ENCODE data around the gene TDRKH. TPM values are rescaled to one million over a fixed set of nuclear protein-coding genes. Genes with fewer than 3 reads are reported as not detected.
"Not testable (repeated sequence)": the region's sequence is repeated elsewhere in the genome, so short reads cannot be mapped to it uniquely, and the experiment has no call there.

TDRKH gene
- total and polyA plus RNA-seq, 2 donors: 6.5 to 11.3 TPM

- peaks cover 0 to 22% of the 10 kb centered on the region in 2 donors for H3K4me1 ChIP-seq (ENCODE audit: control insufficient read depth in 2 of 2, insufficient read depth in 2 of 2, low read length in 2 of 2)
- WGBS: 83% methylated on average over 8 of the region's 8 CpGs
- H3K36me3 ChIP-seq (ENCODE audit: control insufficient read depth in 2 of 2, insufficient read depth in 2 of 2, low read length in 1 of 2): peaks cover 0 to 3% of the 10 kb centered on the region in 2 donors
- no peaks in the 10 kb centered on the region for H3K9me3 ChIP-seq (ENCODE audit: control insufficient read depth in 2 of 2, insufficient read depth in 1 of 2, low read length in 1 of 2)
- no peak for DNase-seq (ENCODE audit: low read depth in 6 of 9, low spot score in 9 of 9)
- H3K4me3 ChIP-seq (ENCODE audit: low read length in 2 of 2): no peak overlapping the region
- H3K27me3 ChIP-seq (ENCODE audit: control insufficient read depth in 2 of 2, insufficient read depth in 1 of 2, low read length in 1 of 2): peaks cover 0 to 5% of the 10 kb centered on the region in 2 donors
- no peak overlapping the region for H3K27ac ChIP-seq (ENCODE audit: low read depth in 1 of 2, low read length in 1 of 2)
These were observed 10.5 kb upstream of the TDRKH start for GRCh38 chr1:151800830-151801229.

GRCh38 chr1:151799179-151800022 is 9.1 kb upstream of the TDRKH start:
- Histone ChIP-seq H3K9me3 (ENCODE audit: control insufficient read depth in 2 of 2, insufficient read depth in 1 of 2, low read length in 1 of 2) (no peaks in the 10 kb centered on the region), H3K27me3 (ENCODE audit: control insufficient read depth in 2 of 2, insufficient read depth in 1 of 2, low read length in 1 of 2) (peaks cover 0 to 5% of the 10 kb centered on the region in 2 donors), H3K36me3 (ENCODE audit: control insufficient read depth in 2 of 2, insufficient read depth in 2 of 2, low read length in 1 of 2) (peaks cover 0 to 3% of the 10 kb centered on the region in 2 donors), H3K27ac (ENCODE audit: low read depth in 1 of 2, low read length in 1 of 2) (no peak overlapping the region), H3K4me1 (ENCODE audit: control insufficient read depth in 2 of 2, insufficient read depth in 2 of 2, low read length in 2 of 2) (peaks cover 0 to 15% of the 10 kb centered on the region in 2 donors), H3K4me3 (ENCODE audit: low read length in 2 of 2) (no peak overlapping the region)
- 87% methylated on average over 9 of the region's 9 CpGs for WGBS
- no peak for DNase-seq (ENCODE audit: low read depth in 6 of 9, low spot score in 9 of 9)

GRCh38 chr1:151798571-151798970 is 8.3 kb upstream of the TDRKH start:
- no peak overlapping the region for H3K27ac ChIP-seq (ENCODE audit: low read depth in 1 of 2, low read length in 1 of 2)
- 96% methylated on average over 5 of the region's 5 CpGs for WGBS
- peaks cover 0 to 1% of the 10 kb centered on the region in 2 donors for H3K36me3 ChIP-seq (ENCODE audit: control insufficient read depth in 2 of 2, insufficient read depth in 2 of 2, low read length in 1 of 2)
- peaks cover 0 to 15% of the 10 kb centered on the region in 2 donors for H3K4me1 ChIP-seq (ENCODE audit: control insufficient read depth in 2 of 2, insufficient read depth in 2 of 2, low read length in 2 of 2)
- H3K9me3 ChIP-seq (ENCODE audit: control insufficient read depth in 2 of 2, insufficient read depth in 1 of 2, low read length in 1 of 2): no peaks in the 10 kb centered on the region
- peaks cover 0 to 5% of the 10 kb centered on the region in 2 donors for H3K27me3 ChIP-seq (ENCODE audit: control insufficient read depth in 2 of 2, insufficient read depth in 1 of 2, low read length in 1 of 2)
- H3K4me3 ChIP-seq (ENCODE audit: low read length in 2 of 2): no peak overlapping the region
- DNase-seq (ENCODE audit: low read depth in 6 of 9, low spot score in 9 of 9): no peak

GRCh38 chr1:151790940-151791651 is 796 bp upstream of the TDRKH start:
- DNase-seq (ENCODE audit: low read depth in 6 of 9, low spot score in 9 of 9): no peak
- WGBS: 2% methylated on average over 52 of the region's 52 CpGs
- peaks cover 0 to 8% of the 10 kb centered on the region in 2 donors for H3K27me3 ChIP-seq (ENCODE audit: control insufficient read depth in 2 of 2, insufficient read depth in 1 of 2, low read length in 1 of 2)
- H3K27ac ChIP-seq (ENCODE audit: low read depth in 1 of 2, low read length in 1 of 2): peak overlapping the region in 1 of 2 donors; percentile 63
- no peaks in the 10 kb centered on the region for H3K9me3 ChIP-seq (ENCODE audit: control insufficient read depth in 2 of 2, insufficient read depth in 1 of 2, low read length in 1 of 2)
- no peaks in the 10 kb centered on the region for H3K36me3 ChIP-seq (ENCODE audit: control insufficient read depth in 2 of 2, insufficient read depth in 2 of 2, low read length in 1 of 2)
- peak overlapping the region; percentile 66 to 87 for H3K4me3 ChIP-seq (ENCODE audit: low read length in 2 of 2)
- peaks cover 0 to 10% of the 10 kb centered on the region in 2 donors for H3K4me1 ChIP-seq (ENCODE audit: control insufficient read depth in 2 of 2, insufficient read depth in 2 of 2, low read length in 2 of 2)

- Histone ChIP-seq H3K4me1 (ENCODE audit: control insufficient read depth in 2 of 2, insufficient read depth in 2 of 2, low read length in 2 of 2) (peaks cover 0 to 10% of the 10 kb centered on the region in 2 donors), H3K36me3 (ENCODE audit: control insufficient read depth in 2 of 2, insufficient read depth in 2 of 2, low read length in 1 of 2) (peaks cover 0 to under 1% of the 10 kb centered on the region in 2 donors), H3K4me3 (ENCODE audit: low read length in 2 of 2) (no peak overlapping the region), H3K27me3 (ENCODE audit: control insufficient read depth in 2 of 2, insufficient read depth in 1 of 2, low read length in 1 of 2) (peaks cover 0 to 8% of the 10 kb centered on the region in 2 donors), H3K27ac (ENCODE audit: low read depth in 1 of 2, low read length in 1 of 2) (no peak overlapping the region), H3K9me3 (ENCODE audit: control insufficient read depth in 2 of 2, insufficient read depth in 1 of 2, low read length in 1 of 2) (no peaks in the 10 kb centered on the region)
- WGBS: 93% methylated on average over 3 of the region's 3 CpGs
- no peak for DNase-seq (ENCODE audit: low read depth in 6 of 9, low spot score in 9 of 9)
These were observed 2.6 kb downstream of the TDRKH start for GRCh38 chr1:151787689-151788088.

- Histone ChIP-seq H3K9me3 (ENCODE audit: control insufficient read depth in 2 of 2, insufficient read depth in 1 of 2, low read length in 1 of 2) (no peaks in the 10 kb centered on the region), H3K4me1 (ENCODE audit: control insufficient read depth in 2 of 2, insufficient read depth in 2 of 2, low read length in 2 of 2) (peaks cover 8% of the 10 kb centered on the region in 2 donors), H3K27me3 (ENCODE audit: control insufficient read depth in 2 of 2, insufficient read depth in 1 of 2, low read length in 1 of 2) (no peaks in the 10 kb centered on the region), H3K4me3 (ENCODE audit: low read length in 2 of 2) (no peak overlapping the region), H3K36me3 (ENCODE audit: control insufficient read depth in 2 of 2, insufficient read depth in 2 of 2, low read length in 1 of 2) (peaks cover 3 to 9% of the 10 kb centered on the region in 2 donors), H3K27ac (ENCODE audit: low read depth in 1 of 2, low read length in 1 of 2) (peak overlapping the region in 1 of 2 donors; percentile 17)
- DNase-seq (ENCODE audit: low read depth in 6 of 9, low spot score in 9 of 9): no peak
- 86% methylated on average over 2 of the region's 2 CpGs for WGBS
These were observed 6.5 kb downstream of the TDRKH start for GRCh38 chr1:151783796-151784195.

GRCh38 chr1:151782741-151783140 is 7.6 kb downstream of the TDRKH start:
- Histone ChIP-seq H3K36me3 (ENCODE audit: control insufficient read depth in 2 of 2, insufficient read depth in 2 of 2, low read length in 1 of 2) (peaks cover 9 to 11% of the 10 kb centered on the region in 2 donors), H3K4me3 (ENCODE audit: low read length in 2 of 2) (no peak overlapping the region), H3K27ac (ENCODE audit: low read depth in 1 of 2, low read length in 1 of 2) (no peak overlapping the region), H3K27me3 (ENCODE audit: control insufficient read depth in 2 of 2, insufficient read depth in 1 of 2, low read length in 1 of 2) (no peaks in the 10 kb centered on the region), H3K4me1 (ENCODE audit: control insufficient read depth in 2 of 2, insufficient read depth in 2 of 2, low read length in 2 of 2) (peaks cover 8% of the 10 kb centered on the region in 2 donors), H3K9me3 (ENCODE audit: control insufficient read depth in 2 of 2, insufficient read depth in 1 of 2, low read length in 1 of 2) (no peaks in the 10 kb centered on the region)
- DNase-seq (ENCODE audit: low read depth in 6 of 9, low spot score in 9 of 9): no peak
- whole genome bisulfite sequencing: 93% methylated on average over 3 of the region's 3 CpGs

GRCh38 chr1:151782026-151782425 is 8.3 kb downstream of the TDRKH start:
- 92% methylated on average over 5 of the region's 5 CpGs for WGBS
- H3K36me3 ChIP-seq (ENCODE audit: control insufficient read depth in 2 of 2, insufficient read depth in 2 of 2, low read length in 1 of 2): peaks cover 11% of the 10 kb centered on the region in 2 donors
- DNase-seq (ENCODE audit: low read depth in 6 of 9, low spot score in 9 of 9); H3K27me3 ChIP-seq (ENCODE audit: control insufficient read depth in 2 of 2, insufficient read depth in 1 of 2, low read length in 1 of 2); H3K27ac ChIP-seq (ENCODE audit: low read depth in 1 of 2, low read length in 1 of 2); H3K4me3 ChIP-seq (ENCODE audit: low read length in 2 of 2); H3K4me1 ChIP-seq (ENCODE audit: control insufficient read depth in 2 of 2, insufficient read depth in 2 of 2, low read length in 2 of 2); H3K9me3 ChIP-seq (ENCODE audit: control insufficient read depth in 2 of 2, insufficient read depth in 1 of 2, low read length in 1 of 2): not testable (repeated sequence)

- H3K4me1 ChIP-seq (ENCODE audit: control insufficient read depth in 2 of 2, insufficient read depth in 2 of 2, low read length in 2 of 2); H3K9me3 ChIP-seq (ENCODE audit: control insufficient read depth in 2 of 2, insufficient read depth in 1 of 2, low read length in 1 of 2); H3K27ac ChIP-seq (ENCODE audit: low read depth in 1 of 2, low read length in 1 of 2); DNase-seq (ENCODE audit: low read depth in 6 of 9, low spot score in 9 of 9); H3K4me3 ChIP-seq (ENCODE audit: low read length in 2 of 2); H3K27me3 ChIP-seq (ENCODE audit: control insufficient read depth in 2 of 2, insufficient read depth in 1 of 2, low read length in 1 of 2): not testable (repeated sequence)
- H3K36me3 ChIP-seq (ENCODE audit: control insufficient read depth in 2 of 2, insufficient read depth in 2 of 2, low read length in 1 of 2): peaks cover 14 to 22% of the 10 kb centered on the region in 2 donors
- 84% methylated on average over 5 of the region's 5 CpGs for WGBS
These were observed 9.6 kb downstream of the TDRKH start for GRCh38 chr1:151780736-151781135.
